GM19099 (cell line): Measurements from ENCODE around the gene APH1A.

Experiments
- POLR2A ChIP-seq: IDR thresholded peaks from 3 replicates; pipeline ENCODE4 v1.6.1; 2011; ENCODE audit warnings: low read depth; ENCODE audit not compliant: insufficient read length; ENCODE audit errors: extremely low read depth

The APH1A gene

DNA sequence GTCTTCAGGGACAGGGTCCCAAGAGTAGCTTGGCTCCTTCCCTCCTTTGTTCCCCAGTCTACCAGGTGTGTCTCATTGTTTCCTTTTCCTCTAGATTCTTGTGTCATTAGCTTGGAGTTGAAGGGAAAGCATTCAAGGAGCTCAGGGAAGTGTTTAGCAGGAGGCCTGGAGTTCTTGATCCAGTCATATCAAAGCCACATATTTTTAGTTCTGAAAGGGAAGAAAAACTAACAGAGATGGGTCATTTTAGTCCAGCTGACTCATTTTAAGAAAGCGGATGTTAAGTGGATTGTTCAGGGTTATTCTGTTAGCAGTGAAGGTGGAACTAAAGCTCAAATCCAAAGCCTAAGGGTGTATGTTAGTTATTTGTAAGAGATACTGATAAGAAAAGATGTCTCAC is 4.5 kb upstream of the APH1A start:
- TF ChIP-seq POLR2A: no peak

DNA sequence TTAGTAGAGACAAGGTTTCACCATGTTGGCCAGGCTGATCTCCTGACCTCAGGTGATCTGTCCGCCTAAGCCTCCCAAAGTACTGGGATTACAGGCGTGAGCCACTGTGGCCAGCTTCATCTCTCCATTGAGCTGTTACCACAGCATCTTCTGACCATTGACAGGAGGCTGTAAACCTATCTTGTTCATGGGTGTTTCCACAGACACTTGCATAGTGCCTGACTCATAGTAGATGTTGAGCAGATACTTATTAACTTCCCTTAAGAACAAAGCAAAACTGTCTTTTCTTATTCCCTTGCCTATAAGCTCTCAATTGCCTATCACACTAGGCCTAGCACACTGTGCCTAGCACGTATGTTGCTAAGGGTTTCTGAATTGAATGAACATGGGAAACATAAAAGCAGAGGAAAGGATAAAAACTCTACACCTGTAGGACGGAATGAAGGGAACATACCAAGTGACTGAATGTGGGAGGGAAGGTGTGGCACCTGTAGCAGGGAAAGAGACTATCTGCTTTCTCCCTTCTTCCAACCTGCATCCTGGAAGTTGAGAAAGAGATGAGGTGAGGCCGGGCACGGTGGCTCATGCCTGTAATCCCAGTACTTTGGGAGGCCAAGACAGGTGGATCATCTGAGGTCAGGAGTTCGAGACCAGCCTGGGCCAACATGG is 2.6 kb upstream of the APH1A start:
- TF ChIP-seq POLR2A: no peak

DNA sequence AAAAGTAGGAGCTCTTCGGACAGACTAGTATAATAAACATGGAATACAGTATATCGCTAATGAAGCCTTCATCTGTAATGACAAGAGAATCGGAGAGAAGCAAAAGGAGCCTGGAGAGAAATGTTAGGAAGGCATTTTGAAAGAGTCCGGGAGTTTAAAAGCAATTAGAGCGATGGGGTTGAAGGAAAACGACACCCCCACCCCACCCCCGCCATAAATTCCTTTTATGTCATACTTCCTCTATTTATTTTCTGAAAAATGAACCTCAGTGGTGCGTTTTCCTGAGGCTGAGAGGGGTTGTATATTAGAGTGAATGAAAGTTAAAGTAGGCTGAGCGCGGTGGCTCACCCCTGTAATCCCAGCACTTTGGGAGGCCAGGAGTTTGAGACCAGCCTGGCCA is 635 bp upstream of the APH1A start:
- TF ChIP-seq POLR2A: no peak

DNA sequence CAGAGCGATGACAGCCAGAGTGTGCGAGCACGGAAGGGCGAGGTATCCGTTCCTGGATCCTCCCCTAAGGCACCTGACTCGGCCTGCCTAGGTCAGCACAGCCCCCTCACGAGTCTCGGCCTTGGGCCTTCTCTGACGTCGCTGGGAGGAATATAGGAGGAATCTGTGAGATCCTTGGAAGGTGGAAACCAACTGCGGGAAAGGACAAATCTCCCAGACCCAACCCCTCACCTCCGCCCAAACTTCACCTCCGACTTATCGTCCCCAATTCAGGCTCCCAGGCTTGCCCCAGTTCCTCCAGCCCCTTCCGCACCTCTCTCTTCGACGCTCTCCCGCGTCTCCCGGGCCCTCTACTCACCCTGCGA is 494 bp downstream of the APH1A start:
- TF ChIP-seq POLR2A: no peak

DNA sequence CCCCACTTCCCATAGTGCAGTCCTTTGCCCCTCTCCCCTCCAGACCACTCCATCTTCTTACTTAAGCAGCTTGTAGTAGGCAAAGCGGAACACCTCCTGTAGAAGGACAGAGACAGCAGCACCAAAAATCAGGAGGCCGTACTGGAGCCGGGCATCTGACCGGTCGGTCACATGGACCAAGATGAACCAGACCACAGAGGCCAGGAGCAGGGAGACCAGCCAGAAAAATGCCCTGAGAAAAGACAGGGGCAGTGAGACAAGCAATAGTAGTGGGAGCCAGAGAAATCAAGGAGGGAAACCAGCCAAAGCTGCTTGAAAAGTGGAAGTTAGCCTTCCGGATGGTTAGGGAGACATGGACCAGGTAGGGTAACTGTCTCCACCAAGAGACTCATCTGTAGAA is 920 bp downstream of the APH1A start:
- TF ChIP-seq POLR2A: no peak

DNA sequence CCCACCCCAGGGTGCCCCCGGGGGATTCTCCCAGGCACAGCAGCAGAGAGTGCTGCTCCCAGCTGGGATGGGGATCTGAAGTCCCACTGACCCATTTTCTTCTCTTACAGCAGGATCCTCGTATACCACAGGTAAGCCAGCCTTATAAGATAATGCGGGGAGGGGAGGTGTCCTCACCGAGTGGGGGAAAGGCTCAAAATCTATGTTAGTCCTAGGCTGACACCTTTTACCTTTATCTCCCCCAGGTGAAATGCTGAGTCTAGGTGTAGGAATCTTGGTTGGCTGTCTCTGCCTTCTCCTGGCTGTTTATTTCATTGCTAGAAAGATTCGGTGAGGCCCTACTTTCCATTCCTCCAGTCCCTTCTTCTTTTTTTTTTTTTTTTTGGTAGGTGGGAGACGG is 5.3 kb downstream of the APH1A start:
- TF ChIP-seq POLR2A: no peak

DNA sequence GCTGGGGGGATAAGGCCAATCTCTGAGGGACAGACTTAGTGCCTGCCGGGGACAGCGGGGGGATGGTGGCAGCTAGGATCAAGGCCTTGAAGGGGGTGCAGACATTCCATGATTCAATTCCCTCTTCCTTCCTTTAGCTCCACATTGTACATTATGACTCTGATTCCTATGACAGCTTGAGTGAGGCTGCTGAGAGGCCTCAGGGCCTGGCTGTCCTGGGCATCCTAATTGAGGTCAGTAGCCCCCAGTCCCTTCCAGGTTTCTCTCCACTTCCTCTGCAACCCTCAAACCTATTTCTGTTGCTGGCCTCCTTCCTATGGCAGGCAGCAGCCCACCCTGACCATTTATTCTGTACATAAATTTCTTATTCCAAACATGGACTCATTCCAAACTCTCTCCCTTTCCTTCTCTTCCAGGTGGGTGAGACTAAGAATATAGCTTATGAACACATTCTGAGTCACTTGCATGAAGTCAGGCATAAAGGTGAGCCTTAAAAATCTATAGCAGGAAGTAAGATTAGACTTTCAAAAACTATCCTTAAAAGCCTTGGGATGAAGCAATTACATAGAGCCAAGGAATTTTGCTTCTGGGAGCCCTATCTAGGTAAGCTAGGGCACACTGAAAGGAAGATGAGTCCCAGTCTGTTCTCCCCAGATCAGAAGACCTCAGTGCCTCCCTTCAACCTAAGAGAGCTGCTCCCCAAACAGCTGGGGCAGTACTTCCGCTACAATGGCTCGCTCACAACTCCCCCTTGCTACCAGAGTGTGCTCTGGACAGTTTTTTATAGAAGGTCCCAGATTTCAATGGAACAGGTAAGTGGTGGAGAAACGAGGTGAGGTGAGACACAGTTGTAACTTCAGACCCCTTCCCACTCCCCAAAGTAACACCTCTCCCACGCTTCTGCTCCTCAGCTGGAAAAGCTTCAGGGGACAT is 6.2 kb downstream of the APH1A start:
- TF ChIP-seq POLR2A: peak; percentile 13

DNA sequence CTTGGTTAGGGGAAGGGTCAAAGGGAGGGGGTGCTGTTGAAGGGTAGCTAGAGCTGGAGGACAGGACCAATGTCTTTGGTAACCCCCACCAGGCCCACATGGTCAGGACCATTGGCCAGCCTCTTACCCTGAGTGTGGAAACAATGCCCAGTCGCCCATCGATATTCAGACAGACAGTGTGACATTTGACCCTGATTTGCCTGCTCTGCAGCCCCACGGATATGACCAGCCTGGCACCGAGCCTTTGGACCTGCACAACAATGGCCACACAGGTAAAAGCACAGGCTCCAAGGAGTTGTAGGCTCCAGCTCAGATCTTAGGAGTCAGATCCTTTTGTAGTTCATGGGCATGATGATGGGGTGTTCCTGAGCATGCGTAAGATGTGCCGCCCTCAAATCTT is 7.4 kb downstream of the APH1A start:
- no peak for TF ChIP-seq POLR2A

DNA sequence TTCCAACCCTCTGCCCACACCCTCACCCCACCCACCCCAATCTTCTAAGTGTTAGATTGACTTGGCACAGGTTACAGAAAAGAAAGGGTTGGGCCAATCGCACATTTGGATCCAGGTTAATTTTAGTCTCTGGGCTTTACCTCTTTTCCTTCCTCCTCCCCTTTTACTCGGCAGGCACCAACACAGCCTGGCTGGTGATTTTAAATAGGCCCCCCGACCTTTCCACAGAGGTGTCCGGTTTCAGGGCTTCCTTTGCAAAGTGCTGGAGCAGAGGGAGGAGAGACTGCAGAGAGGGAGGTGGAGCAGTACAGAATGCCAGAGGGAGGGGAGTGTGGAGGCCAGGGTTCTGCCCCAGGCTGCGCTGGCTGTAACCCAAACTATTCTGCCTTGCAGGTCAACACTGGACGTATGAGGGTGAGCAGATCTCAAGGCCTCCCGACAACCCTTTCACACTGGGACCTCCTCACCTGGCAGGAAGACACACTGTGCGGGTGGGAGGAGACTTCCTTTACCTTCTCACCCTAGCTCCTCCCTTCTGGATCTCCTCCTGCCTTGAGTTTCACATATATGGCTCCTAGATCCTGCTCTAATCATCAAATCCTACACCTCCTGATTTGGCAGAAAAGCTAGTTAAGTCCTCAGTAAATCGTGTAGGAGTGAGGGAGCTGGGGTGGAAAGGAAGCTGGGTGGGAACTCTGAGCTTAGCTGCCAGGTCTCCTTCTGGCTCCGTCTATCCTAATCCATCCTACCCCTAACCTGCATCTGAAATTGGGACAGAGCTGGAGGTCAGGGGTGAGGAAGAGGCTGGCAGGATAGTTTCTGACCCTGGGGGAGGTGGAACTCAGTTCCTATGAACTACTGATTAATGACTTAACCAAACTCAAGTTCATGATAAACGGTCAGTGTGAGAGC is 8.8 kb downstream of the APH1A start:
- no peak for TF ChIP-seq POLR2A

DNA sequence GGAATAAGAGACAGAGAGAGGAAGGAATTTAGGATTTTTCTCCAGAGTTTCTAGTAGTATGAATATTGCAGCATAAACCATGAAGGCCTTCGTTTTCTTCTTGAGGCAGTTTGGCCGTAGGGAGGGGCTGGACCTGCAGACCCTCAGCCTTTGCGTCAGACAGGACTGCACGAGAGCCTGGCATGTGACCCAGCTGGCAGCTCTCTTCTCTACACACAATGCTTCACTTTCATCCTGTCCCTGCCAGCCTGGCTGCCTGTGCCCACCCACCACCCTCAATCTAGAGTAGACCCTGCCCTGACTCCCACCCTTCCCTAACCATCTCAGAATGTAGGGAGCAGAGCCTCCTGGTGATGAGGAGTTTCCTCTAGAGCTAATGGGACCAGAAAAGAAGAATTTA is 9.6 kb downstream of the APH1A start:
- TF ChIP-seq POLR2A: no peak

DNA sequence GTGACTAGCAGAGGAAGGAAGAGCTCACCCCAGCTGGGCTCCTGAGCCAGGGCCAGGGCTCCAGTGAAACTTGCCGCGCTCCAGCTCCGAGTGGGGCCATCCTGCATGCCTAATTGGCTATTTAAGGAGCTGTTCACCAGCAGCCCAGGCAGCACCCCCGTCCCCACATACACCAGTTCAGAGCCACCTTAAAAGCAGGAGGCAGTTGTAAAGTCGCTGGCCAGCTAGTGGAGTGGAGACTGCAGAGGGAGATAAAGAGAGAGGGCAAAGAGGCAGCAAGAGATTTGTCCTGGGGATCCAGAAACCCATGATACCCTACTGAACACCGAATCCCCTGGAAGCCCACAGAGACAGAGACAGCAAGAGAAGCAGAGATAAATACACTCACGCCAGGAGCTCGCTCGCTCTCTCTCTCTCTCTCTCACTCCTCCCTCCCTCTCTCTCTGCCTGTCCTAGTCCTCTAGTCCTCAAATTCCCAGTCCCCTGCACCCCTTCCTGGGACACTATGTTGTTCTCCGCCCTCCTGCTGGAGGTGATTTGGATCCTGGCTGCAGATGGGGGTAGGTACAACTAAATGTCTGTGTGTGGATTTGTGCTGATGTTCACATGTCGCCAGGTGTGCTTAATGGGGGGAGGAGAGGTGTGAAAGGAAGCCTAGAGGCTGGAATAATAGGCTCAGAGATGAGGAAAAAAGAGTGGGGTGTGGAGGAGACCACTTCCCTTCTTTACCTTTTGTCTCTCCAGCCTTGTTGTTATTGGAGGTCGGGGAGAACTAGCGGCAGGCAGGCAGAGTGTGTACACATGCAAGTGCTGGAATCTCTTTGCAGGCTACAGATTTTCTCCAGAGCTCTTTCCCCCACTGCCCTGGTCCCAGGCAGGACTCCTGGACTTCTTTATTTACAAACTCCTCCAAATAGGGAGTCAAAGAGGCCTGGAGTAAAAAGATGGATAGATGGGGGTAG is 10.9 kb downstream of the APH1A start, which contains the start of gene CA14:
CA14 (plus strand) TSS at position 151 of the 962 bp plus-strand sequence; CDS start at position 506, 355 bp downstream.
- no peak for TF ChIP-seq POLR2A

DNA sequence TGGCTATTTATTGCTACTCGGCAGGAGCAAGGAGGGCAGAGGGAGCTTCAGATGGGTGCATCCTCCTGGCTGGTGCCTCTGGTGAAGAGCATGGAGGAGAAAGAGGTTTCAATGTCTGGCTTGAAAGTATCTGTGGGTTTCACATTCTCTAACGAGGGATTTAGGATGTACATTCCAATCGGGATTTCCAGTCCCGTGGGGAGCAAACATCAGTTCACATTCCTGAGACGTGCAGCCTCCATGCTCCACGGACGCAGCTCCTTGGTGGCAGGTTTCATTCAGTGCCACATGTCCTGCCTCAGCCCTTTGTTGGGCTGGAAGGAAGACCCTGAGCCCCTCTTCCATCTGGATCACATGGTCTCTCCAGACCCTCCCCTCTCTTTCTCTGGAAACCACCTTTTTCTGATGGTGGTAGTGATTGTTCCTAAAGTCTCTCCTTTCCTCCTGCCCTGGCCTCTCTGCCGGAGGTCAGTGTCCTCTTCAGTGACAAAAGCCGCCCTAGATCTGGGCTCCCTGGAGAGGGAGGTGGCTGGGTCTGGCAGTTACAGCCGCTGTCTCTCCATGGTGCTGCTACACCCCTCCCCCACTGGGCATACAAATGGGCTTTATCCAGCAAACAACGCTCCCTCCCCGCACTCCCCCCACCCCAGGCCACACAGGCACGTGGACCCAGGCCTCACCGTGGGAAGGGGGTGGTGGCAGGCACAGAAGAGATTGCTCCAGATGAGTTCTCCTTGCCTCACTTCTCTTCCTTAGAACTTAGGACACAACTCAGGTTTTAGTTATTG is 12.1 kb downstream of the APH1A start:
- TF ChIP-seq POLR2A: no peak

DNA sequence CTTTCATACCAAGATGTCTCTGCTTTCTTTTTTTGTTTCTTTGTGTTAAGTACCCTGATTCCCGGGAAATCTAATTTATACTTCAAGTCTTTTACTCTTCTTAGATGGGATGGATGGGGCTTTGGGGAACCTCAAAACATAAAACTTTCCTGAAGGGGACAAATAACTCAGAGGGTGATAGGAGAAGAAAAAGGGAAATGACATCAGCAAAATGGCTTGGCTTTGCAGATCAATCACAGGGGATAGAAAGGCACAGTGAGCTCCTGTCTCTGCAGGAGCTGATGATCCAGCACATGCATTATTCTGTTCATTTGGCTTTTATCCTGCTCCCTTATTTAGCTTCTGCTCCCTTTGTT is 12.6 kb downstream of the APH1A start:
- no peak for TF ChIP-seq POLR2A

DNA sequence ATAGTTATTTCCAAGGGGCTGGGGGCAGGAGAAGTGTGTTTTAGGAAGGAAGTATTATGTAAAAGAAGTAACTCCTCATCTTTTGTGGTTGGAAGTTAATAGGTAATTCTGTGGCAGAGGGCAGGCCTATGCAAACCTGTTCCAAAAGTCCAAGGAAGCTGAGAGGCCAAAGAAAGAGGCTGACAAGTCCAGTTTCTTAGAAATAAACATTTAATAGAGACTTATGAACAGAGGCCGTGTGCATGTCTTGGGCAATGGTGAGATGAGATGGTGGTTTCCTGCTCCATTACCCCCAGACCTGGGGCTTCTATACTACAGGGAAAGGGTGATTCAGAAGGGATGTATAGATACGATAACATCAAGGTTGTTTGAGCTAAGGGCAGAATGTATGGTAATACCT is 18.9 kb downstream of the APH1A start:
- TF ChIP-seq POLR2A: no peak

DNA sequence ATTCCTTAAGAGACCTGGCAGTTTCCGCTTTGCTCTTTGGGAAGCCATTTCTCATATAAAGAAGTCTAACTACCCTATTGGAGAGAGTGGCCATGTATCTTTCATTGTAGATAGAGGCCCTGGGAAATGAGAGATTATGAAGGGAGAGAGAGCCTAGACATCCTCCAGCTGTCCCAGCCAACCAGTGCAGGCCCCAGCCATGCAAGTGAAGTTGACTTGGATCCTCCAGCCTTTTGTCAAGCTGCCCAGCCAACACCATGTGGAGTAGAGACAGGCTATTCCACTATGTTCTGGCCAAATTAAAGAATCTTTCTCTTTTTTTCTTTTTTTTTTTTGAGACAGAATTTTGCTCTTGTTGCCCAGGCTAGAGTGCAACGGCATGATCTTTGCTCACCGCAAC is 25.8 kb downstream of the APH1A start:
- TF ChIP-seq POLR2A: no peak
